ENCODE results near the gene SLCO4A1. TPM values are rescaled to one million over a fixed set of nuclear protein-coding genes. Genes with fewer than 3 reads are reported as not detected.

The SLCO4A1 gene
- total RNA-seq, 1 donor from 2014 or later = 38.6 TPM

DNA sequence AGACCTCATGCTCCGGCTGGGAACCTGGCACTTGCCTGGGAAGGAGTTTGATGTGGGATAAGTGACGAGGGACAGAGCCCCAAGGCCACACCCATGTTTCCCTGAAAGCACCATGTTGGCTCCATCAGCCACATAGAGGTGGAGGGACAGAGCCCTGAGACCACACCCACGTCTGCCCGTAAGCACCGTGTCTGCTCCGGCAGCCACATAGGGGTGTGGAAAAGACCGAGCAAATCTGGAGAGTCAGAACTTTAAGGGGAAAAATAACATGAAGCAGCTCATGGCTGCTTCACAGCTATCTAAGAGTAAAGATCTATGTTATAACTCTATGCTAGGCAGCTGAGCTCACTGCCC is 15.3 kb downstream of the SLCO4A1 start:
- Histone ChIP-seq H3K36me3 (ENCODE audit: control insufficient read depth, insufficient read depth, low read length) (no peaks in the 10 kb centered on the region), H3K27me3 (ENCODE audit: control insufficient read depth, insufficient read depth, low read length) (no peaks in the 10 kb centered on the region), H3K4me3 (ENCODE audit: low read depth, low read length) (no peak overlapping the region)
- TF ChIP-seq, protein P1, sequence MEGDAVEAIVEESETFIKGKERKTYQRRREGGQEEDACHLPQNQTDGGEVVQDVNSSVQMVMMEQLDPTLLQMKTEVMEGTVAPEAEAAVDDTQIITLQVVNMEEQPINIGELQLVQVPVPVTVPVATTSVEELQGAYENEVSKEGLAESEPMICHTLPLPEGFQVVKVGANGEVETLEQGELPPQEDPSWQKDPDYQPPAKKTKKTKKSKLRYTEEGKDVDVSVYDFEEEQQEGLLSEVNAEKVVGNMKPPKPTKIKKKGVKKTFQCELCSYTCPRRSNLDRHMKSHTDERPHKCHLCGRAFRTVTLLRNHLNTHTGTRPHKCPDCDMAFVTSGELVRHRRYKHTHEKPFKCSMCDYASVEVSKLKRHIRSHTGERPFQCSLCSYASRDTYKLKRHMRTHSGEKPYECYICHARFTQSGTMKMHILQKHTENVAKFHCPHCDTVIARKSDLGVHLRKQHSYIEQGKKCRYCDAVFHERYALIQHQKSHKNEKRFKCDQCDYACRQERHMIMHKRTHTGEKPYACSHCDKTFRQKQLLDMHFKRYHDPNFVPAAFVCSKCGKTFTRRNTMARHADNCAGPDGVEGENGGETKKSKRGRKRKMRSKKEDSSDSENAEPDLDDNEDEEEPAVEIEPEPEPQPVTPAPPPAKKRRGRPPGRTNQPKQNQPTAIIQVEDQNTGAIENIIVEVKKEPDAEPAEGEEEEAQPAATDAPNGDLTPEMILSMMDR (IDR thresholded peaks at IDR 0.05; ENCODE audit: insufficient read depth, low read length, poor library complexity, severe bottlenecking) = no peak
- DNase-seq (ENCODE audit: low read depth) = no peak

DNA sequence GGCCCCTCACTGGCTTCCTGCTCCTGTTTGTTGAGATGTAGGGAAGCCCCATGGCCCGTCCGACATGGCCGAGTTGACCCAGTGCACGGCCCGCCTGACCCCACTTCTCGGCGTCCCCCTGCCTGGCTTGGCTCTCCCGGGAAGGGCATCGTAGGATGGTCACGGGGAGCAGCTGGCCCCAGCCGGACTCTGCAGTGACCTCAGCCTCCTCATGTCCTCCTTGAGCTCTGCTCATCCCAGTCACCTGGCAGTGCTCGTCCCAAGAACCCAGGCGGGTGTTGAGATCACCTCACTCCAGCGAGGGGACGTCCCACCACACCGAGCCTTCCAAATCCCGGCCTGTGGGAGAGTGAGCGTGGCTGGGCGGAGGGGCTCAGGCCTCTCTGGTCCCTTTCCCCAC is 15.7 kb downstream of the SLCO4A1 start:
- no peak overlapping the region for H3K4me3 ChIP-seq (ENCODE audit: low read depth, low read length)
- no peaks in the 10 kb centered on the region for H3K36me3 ChIP-seq (ENCODE audit: control insufficient read depth, insufficient read depth, low read length)
- H3K27me3 ChIP-seq (ENCODE audit: control insufficient read depth, insufficient read depth, low read length) = no peaks in the 10 kb centered on the region
- no peak for DNase-seq (ENCODE audit: low read depth)
- TF ChIP-seq, protein P1 (IDR thresholded peaks at IDR 0.05; ENCODE audit: insufficient read depth, low read length, poor library complexity, severe bottlenecking) = no peak

GRCh38 chr20:62658593-62659178 is 16.4 kb downstream of the SLCO4A1 start:
- no peak for DNase-seq (ENCODE audit: low read depth)
- no peaks in the 10 kb centered on the region for H3K36me3 ChIP-seq (ENCODE audit: control insufficient read depth, insufficient read depth, low read length)
- TF ChIP-seq, protein P1 (IDR thresholded peaks at IDR 0.05; ENCODE audit: insufficient read depth, low read length, poor library complexity, severe bottlenecking) = no peak
- no peak overlapping the region for H3K4me3 ChIP-seq (ENCODE audit: low read depth, low read length)
- no peaks in the 10 kb centered on the region for H3K27me3 ChIP-seq (ENCODE audit: control insufficient read depth, insufficient read depth, low read length)

DNA sequence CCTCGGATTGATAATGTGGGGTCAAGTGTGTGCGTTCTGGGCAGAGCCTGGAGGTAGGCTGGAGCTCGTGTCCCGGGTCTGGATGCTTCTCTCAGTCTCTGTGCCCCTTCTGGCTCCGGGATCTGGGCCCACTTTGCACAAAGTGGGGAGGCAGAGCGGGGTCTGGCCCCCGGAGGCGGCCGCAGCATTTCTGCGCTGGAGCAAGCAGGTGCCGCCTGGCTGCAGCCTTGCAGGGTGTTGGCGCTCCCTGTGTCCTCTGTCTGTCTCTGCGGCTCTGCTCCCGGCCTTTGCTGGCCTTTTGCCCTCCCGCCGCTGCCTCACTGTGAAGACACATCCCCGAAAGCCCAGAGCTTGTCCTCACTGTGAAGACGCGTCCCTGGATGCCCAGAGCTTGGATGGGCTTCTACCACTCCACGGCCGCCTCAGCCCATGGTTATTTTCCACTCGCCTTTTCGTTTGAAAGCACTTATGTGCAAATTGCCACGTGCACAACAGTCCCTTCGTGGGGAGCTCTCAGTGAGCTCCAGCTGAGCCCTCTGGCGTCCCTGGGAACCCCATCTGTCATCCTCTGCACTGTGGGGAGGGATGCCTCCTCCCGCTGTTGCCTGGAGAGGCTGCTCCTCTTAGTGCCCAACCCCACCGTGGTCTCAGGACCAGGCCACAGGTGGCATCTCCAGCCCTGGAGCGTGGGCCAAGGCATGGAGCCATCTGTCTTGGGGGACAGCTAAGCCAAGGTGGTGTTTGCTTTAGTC is 17.4 kb downstream of the SLCO4A1 start:
- H3K27me3 ChIP-seq (ENCODE audit: control insufficient read depth, insufficient read depth, low read length) = no peaks in the 10 kb centered on the region
- no peak for DNase-seq (ENCODE audit: low read depth)
- H3K36me3 ChIP-seq (ENCODE audit: control insufficient read depth, insufficient read depth, low read length) = no peaks in the 10 kb centered on the region
- TF ChIP-seq, protein P1 (IDR thresholded peaks at IDR 0.05; ENCODE audit: insufficient read depth, low read length, poor library complexity, severe bottlenecking) = no peak
- no peak overlapping the region for H3K4me3 ChIP-seq (ENCODE audit: low read depth, low read length)

GRCh38 chr20:62660240-62660615 is 17.9 kb downstream of the SLCO4A1 start:
- no peak overlapping the region for H3K4me3 ChIP-seq (ENCODE audit: low read depth, low read length)
- no peaks in the 10 kb centered on the region for H3K27me3 ChIP-seq (ENCODE audit: control insufficient read depth, insufficient read depth, low read length)
- no peak for DNase-seq (ENCODE audit: low read depth)
- TF ChIP-seq, protein P1 (IDR thresholded peaks at IDR 0.05; ENCODE audit: insufficient read depth, low read length, poor library complexity, severe bottlenecking) = no peak
- H3K36me3 ChIP-seq (ENCODE audit: control insufficient read depth, insufficient read depth, low read length) = no peaks in the 10 kb centered on the region

- Histone ChIP-seq H3K36me3 (ENCODE audit: control insufficient read depth, insufficient read depth, low read length) (no peaks in the 10 kb centered on the region), H3K4me3 (ENCODE audit: low read depth, low read length) (no peak overlapping the region), H3K27me3 (ENCODE audit: control insufficient read depth, insufficient read depth, low read length) (no peaks in the 10 kb centered on the region)
- TF ChIP-seq, protein P1 (IDR thresholded peaks at IDR 0.05; ENCODE audit: insufficient read depth, low read length, poor library complexity, severe bottlenecking) = no peak
- DNase-seq (ENCODE audit: low read depth) = no peak
Observed at GRCh38 chr20:62660768-62661167, 18.5 kb downstream of the SLCO4A1 start.

Measured in kidney epithelial cell (primary cell).